ENCODE results near the gene CYP4V2.

CYP4V2 gene

GRCh38 chr4:186217733-186218293, 26.4 kb downstream of the CYP4V2 start:
- DNase-seq (ENCODE audit: low read depth, low spot score) = no peak
- Histone ChIP-seq H3K9ac (ENCODE audit: insufficient read length, low read depth) (no peak overlapping the region), H3K9me3 (ENCODE audit: insufficient read depth, low read length) (no peaks in the 10 kb centered on the region), H3K4me1 (ENCODE audit: insufficient read depth, insufficient read length) (no peaks in the 10 kb centered on the region), H3K27me3 (ENCODE audit: insufficient read depth, insufficient read length) (no peaks in the 10 kb centered on the region), H3K36me3 (ENCODE audit: insufficient read depth, insufficient read length, low read length) (no peaks in the 10 kb centered on the region), H3K4me3 (ENCODE audit: insufficient read length, low read depth) (no peak overlapping the region)
- TF ChIP-seq ZNF274 (IDR thresholded peaks at IDR 0.05; ENCODE audit: low read depth, low read length) (no peak), SUZ12 (IDR thresholded peaks at IDR 0.05; ENCODE audit: extremely low read depth, insufficient read depth, insufficient read length) (no peak), YY1 (IDR thresholded peaks at IDR 0.05; ENCODE audit: insufficient read depth, insufficient read length) (no peak)

DNA sequence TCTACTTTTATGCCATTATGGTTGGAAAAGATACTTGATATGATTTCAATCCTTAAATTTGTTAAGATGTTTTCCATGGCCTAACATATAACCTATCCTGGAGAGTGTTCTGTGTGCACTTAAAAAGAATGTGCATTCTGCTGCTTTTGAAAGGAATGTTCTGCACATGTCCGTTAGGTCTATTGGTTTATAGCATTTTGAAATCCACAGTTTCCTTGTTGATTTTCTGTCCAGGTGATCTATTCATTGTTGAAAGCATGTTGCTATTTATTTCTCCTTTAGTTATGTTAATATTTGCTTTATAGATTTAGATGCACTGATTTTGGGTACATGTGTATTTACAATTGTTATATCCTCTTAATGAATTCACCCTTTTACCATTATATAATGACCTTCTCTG, 30.3 kb downstream of the CYP4V2 start:
- Histone ChIP-seq H3K36me3 (ENCODE audit: insufficient read depth, insufficient read length, low read length) (no peaks in the 10 kb centered on the region), H3K9ac (ENCODE audit: insufficient read length, low read depth) (no peak overlapping the region), H3K4me3 (ENCODE audit: insufficient read length, low read depth) (no peak overlapping the region), H3K9me3 (ENCODE audit: insufficient read depth, low read length) (peaks cover 19% of the 10 kb centered on the region; the same call in 1 of the 2 replicates), H3K27me3 (ENCODE audit: insufficient read depth, insufficient read length) (no peaks in the 10 kb centered on the region), H3K4me1 (ENCODE audit: insufficient read depth, insufficient read length) (no peaks in the 10 kb centered on the region)
- TF ChIP-seq YY1 (IDR thresholded peaks at IDR 0.05; ENCODE audit: insufficient read depth, insufficient read length) (no peak), ZNF274 (IDR thresholded peaks at IDR 0.05; ENCODE audit: low read depth, low read length) (no peak), SUZ12 (IDR thresholded peaks at IDR 0.05; ENCODE audit: extremely low read depth, insufficient read depth, insufficient read length) (no peak)
- no peak for DNase-seq (ENCODE audit: low read depth, low spot score)

DNA sequence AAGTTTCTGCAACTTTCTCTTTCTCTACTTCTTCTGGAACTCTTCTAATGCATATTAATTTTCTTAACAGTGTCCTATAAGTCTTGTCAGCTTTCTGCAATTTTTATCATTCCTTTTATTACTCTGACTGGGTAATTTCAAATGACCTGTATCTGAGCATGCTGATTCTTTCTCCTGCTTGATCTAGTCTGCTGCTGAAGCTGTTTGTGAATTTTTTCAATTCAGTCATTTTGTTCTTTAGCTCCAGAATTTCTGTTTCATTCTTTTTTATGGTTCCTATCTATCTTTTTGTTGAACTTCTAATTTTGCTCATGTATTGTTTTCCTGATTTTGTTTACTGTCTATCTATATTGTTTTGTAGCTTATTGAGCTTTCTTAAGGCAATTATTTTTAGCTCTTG, 34.5 kb downstream of the CYP4V2 start:
- Histone ChIP-seq H3K9me3 (ENCODE audit: insufficient read depth, low read length) (peaks cover 19% of the 10 kb centered on the region; the same call in 1 of the 2 replicates), H3K4me3 (ENCODE audit: insufficient read length, low read depth) (no peak overlapping the region), H3K36me3 (ENCODE audit: insufficient read depth, insufficient read length, low read length) (no peaks in the 10 kb centered on the region), H3K4me1 (ENCODE audit: insufficient read depth, insufficient read length) (no peaks in the 10 kb centered on the region), H3K27me3 (ENCODE audit: insufficient read depth, insufficient read length) (no peaks in the 10 kb centered on the region), H3K9ac (ENCODE audit: insufficient read length, low read depth) (no peak overlapping the region)
- no peak for DNase-seq (ENCODE audit: low read depth, low spot score)
- no peak for TF ChIP-seq YY1 (IDR thresholded peaks at IDR 0.05; ENCODE audit: insufficient read depth, insufficient read length)
- no peak for TF ChIP-seq ZNF274 (IDR thresholded peaks at IDR 0.05; ENCODE audit: low read depth, low read length)
- TF ChIP-seq SUZ12 (IDR thresholded peaks at IDR 0.05; ENCODE audit: extremely low read depth, insufficient read depth, insufficient read length) = no peak

GRCh38 chr4:186226521-186227189, 35.3 kb downstream of the CYP4V2 start:
- Histone ChIP-seq H3K36me3 (ENCODE audit: insufficient read depth, insufficient read length, low read length) (no peaks in the 10 kb centered on the region), H3K27me3 (ENCODE audit: insufficient read depth, insufficient read length) (no peaks in the 10 kb centered on the region), H3K9me3 (ENCODE audit: insufficient read depth, low read length) (peaks cover 19% of the 10 kb centered on the region; the same call in 1 of the 2 replicates), H3K9ac (ENCODE audit: insufficient read length, low read depth) (no peak overlapping the region), H3K4me3 (ENCODE audit: insufficient read length, low read depth) (no peak overlapping the region), H3K4me1 (ENCODE audit: insufficient read depth, insufficient read length) (no peaks in the 10 kb centered on the region)
- TF ChIP-seq YY1 (IDR thresholded peaks at IDR 0.05; ENCODE audit: insufficient read depth, insufficient read length) (no peak), ZNF274 (IDR thresholded peaks at IDR 0.05; ENCODE audit: low read depth, low read length) (no peak), SUZ12 (IDR thresholded peaks at IDR 0.05; ENCODE audit: extremely low read depth, insufficient read depth, insufficient read length) (no peak)
- DNase-seq (ENCODE audit: low read depth, low spot score) = no peak

- no peaks in the 10 kb centered on the region for H3K27me3 ChIP-seq (ENCODE audit: insufficient read depth, insufficient read length)
- TF ChIP-seq ZNF274 (IDR thresholded peaks at IDR 0.05; ENCODE audit: low read depth, low read length) (no peak), YY1 (IDR thresholded peaks at IDR 0.05; ENCODE audit: insufficient read depth, insufficient read length) (no peak), SUZ12 (IDR thresholded peaks at IDR 0.05; ENCODE audit: extremely low read depth, insufficient read depth, insufficient read length) (no peak)
- no peak for DNase-seq (ENCODE audit: low read depth, low spot score)
- no peaks in the 10 kb centered on the region for H3K4me1 ChIP-seq (ENCODE audit: insufficient read depth, insufficient read length)
- H3K9ac ChIP-seq (ENCODE audit: insufficient read length, low read depth) = no peak within 1 kb of the TSS
- peaks cover 19% of the 10 kb centered on the region; the same call in 1 of the 2 replicates for H3K9me3 ChIP-seq (ENCODE audit: insufficient read depth, low read length)
- H3K36me3 ChIP-seq (ENCODE audit: insufficient read depth, insufficient read length, low read length) = no peaks in the 10 kb centered on the region
- no peak within 1 kb of the TSS for H3K4me3 ChIP-seq (ENCODE audit: insufficient read length, low read depth)
Measured at GRCh38 chr4:186227221-186227620, 35.9 kb downstream of the CYP4V2 start, which contains the start of gene KLKB1. KLKB1 (plus strand) TSS chr4:186227507; CDS start chr4:186228196, 689 bp downstream.

- Histone ChIP-seq H3K9me3 (ENCODE audit: insufficient read depth, low read length) (peaks cover 19% of the 10 kb centered on the region; the same call in 1 of the 2 replicates), H3K36me3 (ENCODE audit: insufficient read depth, insufficient read length, low read length) (no peaks in the 10 kb centered on the region), H3K27me3 (ENCODE audit: insufficient read depth, insufficient read length) (no peaks in the 10 kb centered on the region), H3K9ac (ENCODE audit: insufficient read length, low read depth) (no peak overlapping the region), H3K4me1 (ENCODE audit: insufficient read depth, insufficient read length) (no peaks in the 10 kb centered on the region), H3K4me3 (ENCODE audit: insufficient read length, low read depth) (no peak overlapping the region)
- DNase-seq (ENCODE audit: low read depth, low spot score) = no peak
- TF ChIP-seq ZNF274 (IDR thresholded peaks at IDR 0.05; ENCODE audit: low read depth, low read length) (no peak), YY1 (IDR thresholded peaks at IDR 0.05; ENCODE audit: insufficient read depth, insufficient read length) (no peak), SUZ12 (IDR thresholded peaks at IDR 0.05; ENCODE audit: extremely low read depth, insufficient read depth, insufficient read length) (no peak)
Measured at GRCh38 chr4:186227744-186228513, 36.6 kb downstream of the CYP4V2 start.

DNA sequence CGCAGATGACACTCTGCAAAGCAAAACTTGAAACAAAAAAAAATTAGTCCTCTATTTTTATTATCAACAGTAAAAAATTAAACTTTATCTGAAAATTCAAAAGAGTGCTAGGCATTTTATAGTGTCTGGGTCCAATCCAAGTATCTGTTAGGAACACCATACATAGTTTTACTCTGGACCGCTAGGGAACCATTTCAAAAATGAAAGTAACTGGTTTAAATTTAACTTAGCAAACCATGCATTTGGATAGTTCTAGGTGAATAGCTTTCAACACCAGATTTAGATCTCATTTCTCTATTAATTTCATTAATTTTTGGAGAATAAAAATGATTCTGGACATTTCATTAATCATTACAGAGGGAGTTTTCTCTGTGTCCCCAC, 37.1 kb downstream of the CYP4V2 start:
- no peak overlapping the region for H3K9ac ChIP-seq (ENCODE audit: insufficient read length, low read depth)
- TF ChIP-seq YY1 (IDR thresholded peaks at IDR 0.05; ENCODE audit: insufficient read depth, insufficient read length) = no peak
- no peak for TF ChIP-seq SUZ12 (IDR thresholded peaks at IDR 0.05; ENCODE audit: extremely low read depth, insufficient read depth, insufficient read length)
- TF ChIP-seq ZNF274 (IDR thresholded peaks at IDR 0.05; ENCODE audit: low read depth, low read length) = no peak
- no peaks in the 10 kb centered on the region for H3K4me1 ChIP-seq (ENCODE audit: insufficient read depth, insufficient read length)
- H3K27me3 ChIP-seq (ENCODE audit: insufficient read depth, insufficient read length) = no peaks in the 10 kb centered on the region
- H3K4me3 ChIP-seq (ENCODE audit: insufficient read length, low read depth) = no peak overlapping the region
- no peak for DNase-seq (ENCODE audit: low read depth, low spot score)
- peaks cover 19% of the 10 kb centered on the region; the same call in 1 of the 2 replicates for H3K9me3 ChIP-seq (ENCODE audit: insufficient read depth, low read length)
- no peaks in the 10 kb centered on the region for H3K36me3 ChIP-seq (ENCODE audit: insufficient read depth, insufficient read length, low read length)

Data from NT2/D1 (cell line).